HuH-7 (cell line): Measurements from ENCODE around the gene SSTR3.

Experiments used
- DNase-seq: peaks from one replicate; pipeline ENCODE4 v3.0.0; 2011; ENCODE audit warnings: low spot score

SSTR3 gene

GRCh38 chr22:37167176-37167980 lies 44.9 kb downstream of the SSTR3 start:
- no peak for DNase-seq

GRCh38 chr22:37166675-37167066 lies 45.6 kb downstream of the SSTR3 start:
- peak; percentile 93 for DNase-seq

GRCh38 chr22:37165940-37166674 lies 46.2 kb downstream of the SSTR3 start:
- DNase-seq: no peak

DNA sequence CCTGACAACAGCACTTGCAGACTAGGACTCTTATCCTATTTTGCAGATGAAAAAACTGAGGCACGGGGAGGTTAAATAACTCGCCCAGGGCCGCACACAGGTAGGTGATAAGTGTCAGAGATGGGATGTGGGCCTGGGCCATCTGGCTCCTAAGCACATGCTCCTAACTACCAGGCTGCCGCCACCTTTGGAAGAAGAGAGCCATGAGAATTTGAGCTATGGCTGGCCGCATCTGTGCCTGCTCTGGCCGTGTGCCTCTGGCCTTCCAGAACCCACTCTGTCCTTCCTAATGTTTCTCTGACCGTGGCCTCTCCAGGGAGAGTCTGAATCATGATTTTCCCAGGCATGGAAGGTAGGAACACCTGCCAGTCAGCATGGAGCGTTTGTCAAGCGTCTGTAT lies 47.2 kb downstream of the SSTR3 start:
- no peak for DNase-seq

DNA sequence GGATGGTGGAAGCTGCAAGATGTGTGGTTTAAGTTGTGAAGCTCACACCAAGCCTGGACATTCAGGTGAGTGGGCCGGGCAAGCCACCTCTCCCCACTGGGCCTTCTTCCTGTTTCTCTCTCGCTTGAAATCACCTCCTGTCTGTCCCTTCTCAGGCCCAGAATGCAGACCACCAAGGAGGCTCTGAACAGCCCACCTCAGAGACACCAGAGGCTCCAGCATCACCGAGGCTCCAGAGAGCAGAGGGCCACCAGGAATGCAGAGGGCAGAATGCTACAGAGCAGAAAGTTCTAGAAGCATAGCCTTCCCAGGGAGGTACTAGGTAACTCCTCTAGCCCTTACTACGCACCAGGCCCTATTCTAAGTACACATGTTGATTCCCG lies 47.8 kb downstream of the SSTR3 start:
- DNase-seq: no peak

- no peak for DNase-seq
Observed at GRCh38 chr22:37163575-37164504, 48.4 kb downstream of the SSTR3 start.

DNA sequence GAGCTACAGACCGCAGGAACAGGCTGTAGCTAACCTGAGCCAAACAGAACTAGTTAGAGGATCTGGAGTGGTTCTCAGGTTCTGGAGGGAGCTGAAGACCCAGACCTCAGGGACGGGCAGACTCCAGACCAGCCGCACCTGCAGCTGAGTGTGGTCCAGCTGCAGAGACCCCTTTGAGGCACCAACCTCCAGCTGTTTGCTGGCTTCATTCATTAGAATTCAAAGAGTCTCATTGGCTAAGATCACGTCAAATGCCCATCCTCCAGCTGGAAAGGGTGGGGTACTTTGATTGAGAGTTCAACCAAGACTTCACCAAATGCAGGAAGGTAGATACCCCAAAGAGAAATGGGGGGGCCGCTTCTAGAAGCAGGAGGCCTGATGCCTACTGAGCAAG lies 49.2 kb downstream of the SSTR3 start:
- DNase-seq: no peak

DNA sequence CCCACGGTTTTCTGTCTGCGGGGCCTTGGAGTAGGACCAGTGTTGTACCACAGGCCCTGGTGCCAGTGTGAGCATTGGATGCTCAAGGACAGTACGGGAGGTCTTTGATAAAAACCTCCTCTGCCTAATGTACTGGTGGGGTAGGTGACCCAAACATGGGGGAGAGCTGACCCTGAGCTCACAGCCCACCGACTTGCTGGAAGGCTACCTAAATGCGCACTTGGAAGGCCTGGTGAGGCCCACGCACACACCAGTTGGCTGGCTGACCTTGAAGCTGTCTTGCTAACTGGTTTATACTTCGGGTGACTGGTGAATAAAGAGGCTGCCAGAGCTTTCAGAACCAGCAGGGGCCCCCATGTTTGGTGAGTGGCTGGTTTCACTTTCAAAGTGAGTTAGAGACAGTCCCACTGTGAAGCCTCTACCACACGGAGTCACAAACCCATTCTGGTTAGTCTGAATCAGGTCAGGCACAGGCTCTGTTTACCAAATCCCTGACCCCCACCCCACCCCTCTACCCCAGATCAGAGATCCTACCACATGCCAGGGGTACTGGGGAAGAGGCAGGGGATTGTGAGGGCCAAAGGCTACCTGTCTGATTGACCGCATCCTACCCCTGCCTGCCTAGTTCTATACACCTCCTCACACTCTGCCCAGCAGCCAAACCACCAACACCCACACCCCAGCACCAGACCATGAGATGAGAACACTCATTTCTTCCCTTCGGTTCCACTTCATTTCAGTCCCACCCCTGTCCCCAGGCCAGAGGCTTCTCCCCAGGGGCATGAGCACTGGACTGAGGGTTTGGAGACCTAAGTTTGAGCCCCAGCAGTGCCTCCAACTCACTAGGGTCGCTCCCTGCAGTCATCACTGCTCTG lies 49.8 kb downstream of the SSTR3 start:
- DNase-seq: no peak

GRCh38 chr22:37161443-37161842 lies 50.8 kb downstream of the SSTR3 start:
- no peak for DNase-seq

- DNase-seq: no peak
Observed at GRCh38 chr22:37160027-37160426, 52.2 kb downstream of the SSTR3 start.

DNA sequence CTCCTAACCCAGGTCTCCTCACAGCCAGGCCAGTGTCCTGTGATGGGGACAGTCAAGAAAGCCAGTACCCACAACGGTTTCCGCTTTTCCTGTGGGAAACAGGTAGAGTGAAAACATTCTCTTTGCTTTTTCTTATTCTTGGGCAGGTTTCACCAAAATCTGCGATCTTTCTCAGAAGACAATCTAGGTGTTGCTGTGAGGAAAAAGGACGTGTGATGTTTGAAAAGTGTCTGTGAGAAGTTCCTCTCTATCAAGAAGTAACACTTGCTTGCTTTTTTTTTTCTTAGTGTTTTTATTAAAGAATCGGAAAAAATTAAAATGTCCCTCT lies 53.4 kb downstream of the SSTR3 start:
- no peak for DNase-seq

- DNase-seq: no peak
Observed at GRCh38 chr22:37157516-37158285, 54.6 kb downstream of the SSTR3 start.

DNA sequence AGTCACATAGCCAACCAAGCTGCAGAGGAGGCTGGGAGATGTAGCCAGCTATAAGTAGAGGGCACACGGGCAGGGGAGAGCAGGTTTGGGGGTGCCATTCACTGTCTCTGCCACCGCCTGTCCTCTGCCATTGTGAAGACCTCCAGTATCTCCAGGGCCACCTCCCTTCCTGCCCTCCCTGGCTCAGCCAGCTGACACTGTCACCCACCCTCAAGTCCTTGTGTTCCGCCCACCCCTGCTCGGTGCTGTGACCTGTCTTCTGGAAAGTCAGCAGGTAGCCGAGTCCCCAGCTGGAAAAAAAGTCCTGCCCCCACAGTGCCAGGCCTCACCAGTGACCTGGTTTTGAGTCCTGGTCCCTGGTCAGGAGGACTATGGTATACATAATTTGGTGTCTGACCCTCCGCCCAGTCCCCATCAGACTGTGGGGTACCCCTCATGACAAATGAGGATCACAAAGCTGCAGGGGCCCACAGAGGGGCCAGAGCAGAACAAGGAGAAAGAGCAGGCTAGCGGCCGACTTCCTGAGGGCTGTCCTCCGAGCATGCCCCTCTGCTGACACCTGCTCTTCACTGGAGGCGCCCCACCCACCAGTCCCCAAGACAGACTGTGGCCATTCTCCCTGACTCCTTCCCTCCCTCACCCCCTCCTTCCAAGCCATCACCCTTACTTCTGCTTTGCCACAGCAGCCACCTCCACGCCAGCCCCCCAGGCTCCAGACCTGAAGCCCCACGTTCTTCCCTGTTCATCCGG lies 55.4 kb downstream of the SSTR3 start:
- DNase-seq: no peak

GRCh38 chr22:37155971-37156370 lies 56.3 kb downstream of the SSTR3 start:
- no peak for DNase-seq

DNA sequence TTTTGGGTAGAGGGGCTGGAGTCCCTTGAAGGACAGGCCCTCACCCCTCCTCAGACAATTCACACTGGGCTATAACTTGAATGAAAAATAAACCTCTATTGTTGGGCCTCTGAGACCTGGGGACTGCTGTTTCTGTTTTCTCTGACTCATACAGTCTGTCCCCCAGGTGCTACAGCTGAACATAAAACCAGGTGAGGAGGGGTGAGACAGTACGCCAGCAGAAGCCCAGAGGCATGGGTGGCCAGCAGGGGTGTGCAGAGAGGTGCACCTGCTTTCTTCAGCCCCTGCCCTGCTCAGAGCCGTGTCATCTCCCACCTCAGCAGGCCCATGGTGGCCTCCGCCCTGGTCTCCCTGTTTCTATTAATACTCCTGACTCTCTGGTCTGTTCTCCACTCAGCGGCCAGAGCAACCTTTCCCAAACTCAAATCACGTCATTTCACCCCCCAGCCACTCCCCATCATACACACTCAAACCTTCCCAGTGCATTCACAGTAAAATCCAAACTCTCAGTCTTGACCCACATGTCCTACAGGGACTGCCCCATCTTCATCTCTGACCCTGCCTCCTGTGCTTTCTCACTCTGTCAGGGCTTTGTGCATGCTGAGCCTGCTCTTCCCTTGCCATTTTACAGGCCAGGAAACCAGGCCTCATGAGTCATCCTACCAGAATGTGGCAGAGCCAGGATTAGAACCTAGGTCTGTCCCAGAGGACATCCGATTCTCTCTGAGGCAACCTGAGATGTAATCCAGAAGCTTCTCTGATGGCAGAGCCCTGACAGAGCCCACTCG lies 57.2 kb downstream of the SSTR3 start:
- no peak for DNase-seq
